Colonic mucosa (tissue), 4 donors: ENCODE results near the gene HOXA9. TPM values are rescaled to one million over a fixed set of nuclear protein-coding genes. Genes with fewer than 3 reads are reported as not detected.

ENCODE experiments used
- DNase-seq: peaks from one replicate; pipeline ENCODE4 v3.0.0-alpha.2; 2020
- H3K27ac ChIP-seq: fragments of 200-600 bp; one replicate; pipeline ENCODE4 v1.8.0; 2021
- H3K27me3 ChIP-seq: fragments of 200-600 bp; one replicate; pipeline ENCODE4 v1.8.0; 2021
- H3K36me3 ChIP-seq: fragments of 200-600 bp; one replicate; pipeline ENCODE4 v1.8.0; 2021
- H3K4me1 ChIP-seq: fragments of 200-600 bp; one replicate; pipeline ENCODE4 v1.8.0; 2021; ENCODE audit warnings: mild to moderate bottlenecking
- H3K4me3 ChIP-seq: fragments of 200-600 bp; one replicate; pipeline ENCODE4 v1.8.0; 2021
- H3K9ac ChIP-seq, 2 donors: one replicate each; pipeline ENCODE4 v1.7.0; 2013; ENCODE audit warnings: control low read depth in 2 of 2, low read depth in 2 of 2, low read length in 2 of 2
- H3K9me3 ChIP-seq: fragments of 200-600 bp; one replicate; pipeline ENCODE4 v1.8.0; 2021
- CTCF ChIP-seq: fragments of 200-600 bp; IDR thresholded peaks from one replicate; pipeline ENCODE4 v1.8.0; 2022; ENCODE audit warnings: antibody characterized with exemption, mild to moderate bottlenecking
- intact Hi-C: fragments of 100-400 bp; cut with DNase I; formaldehyde crosslinking; loops from one replicate; pipeline ENCODE4 v1.14.1; 2022
- total RNA-seq, 2 donors: library from RNA; stranded (reverse); fragmentation: NEBNext Ultra II Directional in 1 of 2; extraction: Animal tissue kit (Norgen Biotek cat#: 25700) in 1 of 2; gene quantifications; one replicate each; pipeline ENCODE4 v1.2.1, GENCODE V29; 2021
- donor health status: healthy.
- donor health status: DM: no; HTN: no; CAD: no.
- donor health status: DM: no; HTN: no; CAD: no.

HOXA9 gene
- total RNA-seq, 2 donors from 2014 or later = 19.5 to 22.1 TPM

GRCh38 chr7:27211764-27212204 lies 46.4 kb upstream of the HOXA9 start:
- no peak for TF ChIP-seq CTCF
- no peak for DNase-seq
- no peak overlapping the region for H3K9ac ChIP-seq
- H3K9me3 ChIP-seq = no peaks in the 10 kb centered on the region
- H3K27ac ChIP-seq = no peak overlapping the region
- peaks cover 8% of the 10 kb centered on the region for H3K27me3 ChIP-seq
- H3K36me3 ChIP-seq = no peaks in the 10 kb centered on the region
- intact Hi-C loops = no loop called here
- H3K4me1 ChIP-seq = peaks cover 13% of the 10 kb centered on the region
- H3K4me3 ChIP-seq = no peak overlapping the region

- Histone ChIP-seq H3K9ac (peak overlapping the region; percentile 47 to 76), H3K9me3 (no peaks in the 10 kb centered on the region), H3K27me3 (peaks cover 8% of the 10 kb centered on the region), H3K27ac (peak overlapping the region; percentile 60), H3K36me3 (no peaks in the 10 kb centered on the region), H3K4me1 (peaks cover 13% of the 10 kb centered on the region), H3K4me3 (no peak overlapping the region)
- no peak for DNase-seq
- intact Hi-C loops = no loop called here
- no peak for TF ChIP-seq CTCF
These were observed 45.7 kb upstream of the HOXA9 start for GRCh38 chr7:27211084-27211446.

- no peaks in the 10 kb centered on the region for H3K36me3 ChIP-seq
- peak overlapping the region in 1 of 2 donors; percentile 76 for H3K9ac ChIP-seq
- TF ChIP-seq CTCF = peak; percentile 79
- intact Hi-C loops = no loop called here
- H3K27me3 ChIP-seq = peaks cover 8% of the 10 kb centered on the region
- H3K9me3 ChIP-seq = no peaks in the 10 kb centered on the region
- peaks cover 13% of the 10 kb centered on the region for H3K4me1 ChIP-seq
- H3K27ac ChIP-seq = peak overlapping the region; percentile 60
- DNase-seq = peak; percentile 90
- peak overlapping the region; percentile 4 for H3K4me3 ChIP-seq
These were observed 45.2 kb upstream of the HOXA9 start for GRCh38 chr7:27210441-27211083.

- Histone ChIP-seq H3K27me3 (peaks cover 8% of the 10 kb centered on the region), H3K36me3 (no peaks in the 10 kb centered on the region), H3K4me1 (peaks cover 13% of the 10 kb centered on the region), H3K9me3 (no peaks in the 10 kb centered on the region), H3K27ac (peak overlapping the region; percentile 60), H3K9ac (peak overlapping the region in 1 of 2 donors; percentile 76), H3K4me3 (no peak overlapping the region)
- intact Hi-C loops = no loop called here
- no peak for TF ChIP-seq CTCF
- no peak for DNase-seq
These were observed 44.6 kb upstream of the HOXA9 start for GRCh38 chr7:27209933-27210440.

GRCh38 chr7:27208998-27209397 lies 43.7 kb upstream of the HOXA9 start:
- intact Hi-C loops = no loop called here
- H3K27me3 ChIP-seq = peaks cover 8% of the 10 kb centered on the region
- no peak overlapping the region for H3K27ac ChIP-seq
- no peak overlapping the region for H3K4me3 ChIP-seq
- TF ChIP-seq CTCF = no peak
- peak overlapping the region in 1 of 2 donors; percentile 61 for H3K9ac ChIP-seq
- DNase-seq = no peak
- peaks cover 13% of the 10 kb centered on the region for H3K4me1 ChIP-seq
- no peaks in the 10 kb centered on the region for H3K36me3 ChIP-seq
- H3K9me3 ChIP-seq = no peaks in the 10 kb centered on the region
